ENCODE data around the gene PLA2G4A. TPM values are rescaled to one million over a fixed set of nuclear protein-coding genes. Genes with fewer than 3 reads are reported as not detected.

PLA2G4A gene
- total RNA-seq (2014; rRNA removed; shearing (Covaris generic)), result 0.07 and 0.36 TPM in 2 replicates

- peak; percentile 49 for DNase-seq (ENCODE audit: low spot score)
Observed at GRCh38 chr1:186828611-186829454, at the start of gene PLA2G4A. Gene PLA2G4A (plus strand): TSS chr1:186828949. CDS start chr1:186854355, 25,406 bp downstream.

- no peak for DNase-seq (ENCODE audit: low spot score)
Observed at GRCh38 chr1:186780076-186780475, 48.7 kb upstream of the PLA2G4A start.

GRCh38 chr1:186781730-186782129, 47.0 kb upstream of the PLA2G4A start:
- no peak for DNase-seq (ENCODE audit: low spot score)

GRCh38 chr1:186782791-186783190, 46.0 kb upstream of the PLA2G4A start:
- no peak for DNase-seq (ENCODE audit: low spot score)

GRCh38 chr1:186783193-186783592, 45.6 kb upstream of the PLA2G4A start:
- DNase-seq (ENCODE audit: low spot score), result no peak

GRCh38 chr1:186785503-186785902, 43.2 kb upstream of the PLA2G4A start:
- no peak for DNase-seq (ENCODE audit: low spot score)

DNA sequence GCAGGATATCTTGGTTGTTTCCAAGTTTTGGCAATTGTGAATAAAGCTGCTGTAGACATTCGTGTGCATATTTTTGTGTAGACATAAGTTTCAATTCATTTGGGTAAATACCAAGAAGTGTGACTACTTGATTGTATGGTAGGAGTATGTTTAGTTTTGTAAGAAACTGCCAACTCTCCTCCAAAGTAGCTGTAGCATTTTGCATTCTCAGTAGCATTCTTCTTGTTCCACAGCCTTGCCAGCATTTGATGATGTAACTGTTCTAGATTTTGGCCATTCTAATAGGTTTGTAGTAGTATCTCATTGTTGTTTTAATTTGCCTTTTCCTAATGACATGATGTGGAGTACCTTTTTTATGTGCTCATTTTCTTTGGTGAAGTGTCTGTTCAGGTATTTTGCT, 38.6 kb upstream of the PLA2G4A start:
- DNase-seq (ENCODE audit: low spot score), result no peak

DNA sequence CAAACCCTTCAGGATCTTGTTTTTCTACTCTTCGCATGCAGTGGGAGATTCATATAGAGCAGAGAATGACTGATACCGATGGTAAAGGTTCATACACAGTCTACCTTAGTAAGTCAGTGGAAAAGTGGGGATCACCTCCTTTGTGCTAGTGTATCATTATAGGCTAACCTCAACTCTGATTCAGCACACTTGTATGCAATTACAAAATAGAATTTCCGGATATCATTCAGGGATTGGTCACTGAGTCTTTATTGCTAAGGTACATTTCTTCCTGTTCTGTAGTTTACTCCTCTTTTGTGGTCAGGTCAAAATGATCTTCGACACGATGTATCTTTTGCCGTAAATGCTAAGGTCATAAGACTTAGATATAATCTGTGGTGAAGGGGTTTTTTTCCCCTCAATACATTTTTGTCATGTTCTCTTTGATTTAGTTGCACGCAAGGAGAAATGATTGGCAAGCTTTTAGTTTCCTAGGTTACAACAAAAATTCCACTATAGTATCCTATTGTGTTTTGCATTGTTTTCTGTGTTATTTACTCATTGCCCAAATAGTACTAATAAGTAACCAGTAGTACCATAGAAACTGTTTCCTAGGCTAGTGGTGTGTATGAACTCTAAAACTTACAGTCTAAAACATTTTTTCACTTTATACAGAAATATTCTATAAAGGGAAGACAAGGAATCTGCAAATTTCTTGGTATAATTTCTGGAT, 35.7 kb upstream of the PLA2G4A start:
- peak; percentile 55 for DNase-seq (ENCODE audit: low spot score)

DNA sequence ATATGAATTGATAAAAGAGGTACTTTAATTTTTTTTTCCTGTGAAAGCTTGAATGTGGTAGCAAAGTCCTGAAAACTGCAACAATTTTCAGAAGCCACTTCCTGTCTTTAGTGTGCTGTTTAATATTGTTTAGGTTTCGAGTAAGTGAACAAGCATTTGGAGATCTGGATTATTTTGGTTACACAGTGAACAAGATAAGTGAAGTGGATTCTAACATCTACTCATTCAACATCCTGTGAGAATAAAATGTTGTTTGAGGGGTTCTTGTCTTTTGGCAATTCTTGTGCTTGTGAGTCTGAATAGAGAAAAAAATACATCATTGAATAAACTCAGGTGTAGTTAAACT, 35.2 kb upstream of the PLA2G4A start:
- DNase-seq (ENCODE audit: low spot score), result no peak

- no peak for DNase-seq (ENCODE audit: low spot score)
Observed at GRCh38 chr1:186798960-186799688, 29.6 kb upstream of the PLA2G4A start.

GRCh38 chr1:186799689-186800054, 29.1 kb upstream of the PLA2G4A start:
- no peak for DNase-seq (ENCODE audit: low spot score)

DNA sequence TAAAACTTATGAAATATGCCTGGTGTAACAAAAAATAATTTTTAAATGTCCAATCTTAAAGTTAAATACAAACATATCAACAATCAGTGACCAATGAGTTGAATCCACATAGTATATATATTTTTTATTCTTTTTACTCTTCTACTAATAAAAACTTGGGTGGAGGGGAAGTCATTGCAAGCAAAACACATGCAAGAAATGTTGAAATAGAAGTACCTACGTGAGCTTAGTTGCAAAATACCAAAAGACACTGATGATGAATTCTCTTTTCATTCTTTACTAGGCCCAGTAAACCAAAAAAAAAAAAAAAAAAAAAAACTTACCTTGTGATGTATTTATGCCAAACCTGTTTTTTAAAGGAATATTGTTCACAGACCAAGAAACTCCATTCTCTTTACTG, 26.4 kb upstream of the PLA2G4A start:
- no peak for DNase-seq (ENCODE audit: low spot score)

- DNase-seq (ENCODE audit: low spot score), result no peak
Observed at GRCh38 chr1:186804679-186805078, 24.1 kb upstream of the PLA2G4A start.

GRCh38 chr1:186806477-186806876, 22.3 kb upstream of the PLA2G4A start:
- peak; percentile 50 for DNase-seq (ENCODE audit: low spot score)

- no peak for DNase-seq (ENCODE audit: low spot score)
Observed at GRCh38 chr1:186807163-186807562, 21.6 kb upstream of the PLA2G4A start.

DNA sequence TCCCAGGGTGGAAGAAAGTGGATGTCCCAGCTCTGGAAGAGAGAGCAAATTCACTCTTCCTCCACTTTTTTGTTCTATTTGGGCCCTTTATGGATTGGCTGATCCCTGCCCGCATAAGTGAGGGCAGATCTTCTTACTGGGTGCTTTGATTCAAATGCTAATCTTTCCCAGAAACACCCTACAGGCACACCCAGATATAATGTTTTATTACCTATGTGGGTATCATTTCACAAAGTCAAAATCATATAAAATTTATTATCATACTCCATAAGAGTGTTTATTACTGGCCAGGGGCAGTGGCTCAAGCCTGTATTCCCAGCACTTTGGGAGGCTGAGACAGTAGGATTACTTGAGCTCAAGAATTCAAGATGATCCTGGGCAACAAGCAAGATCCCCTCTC, 16.9 kb upstream of the PLA2G4A start:
- no peak for DNase-seq (ENCODE audit: low spot score)

DNA sequence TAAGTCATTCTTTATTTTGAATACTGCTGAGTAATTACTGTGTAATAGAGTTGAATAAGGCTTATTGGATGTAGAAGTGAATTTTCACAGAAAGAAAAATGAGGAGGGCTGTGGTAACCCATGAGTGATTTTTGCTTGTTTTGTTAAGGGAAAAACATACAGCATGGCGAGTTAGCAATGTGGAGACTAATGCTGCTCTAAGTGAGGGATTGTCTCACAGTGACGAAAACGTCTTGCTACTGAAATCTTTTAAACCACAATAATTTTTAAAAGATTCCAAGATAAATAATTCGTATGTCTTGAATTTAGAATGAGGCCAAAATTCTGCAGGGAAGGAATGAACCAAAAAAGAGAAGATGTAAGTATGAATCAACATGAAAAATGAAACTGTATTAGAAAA, 16.2 kb upstream of the PLA2G4A start:
- peak; percentile 8 for DNase-seq (ENCODE audit: low spot score)

GRCh38 chr1:186813420-186813819, 15.3 kb upstream of the PLA2G4A start:
- no peak for DNase-seq (ENCODE audit: low spot score)

GRCh38 chr1:186819126-186819525, 9.6 kb upstream of the PLA2G4A start:
- peak; percentile 5 for DNase-seq (ENCODE audit: low spot score)

- DNase-seq (ENCODE audit: low spot score), result no peak
Observed at GRCh38 chr1:186819563-186819962, 9.2 kb upstream of the PLA2G4A start.

DNA sequence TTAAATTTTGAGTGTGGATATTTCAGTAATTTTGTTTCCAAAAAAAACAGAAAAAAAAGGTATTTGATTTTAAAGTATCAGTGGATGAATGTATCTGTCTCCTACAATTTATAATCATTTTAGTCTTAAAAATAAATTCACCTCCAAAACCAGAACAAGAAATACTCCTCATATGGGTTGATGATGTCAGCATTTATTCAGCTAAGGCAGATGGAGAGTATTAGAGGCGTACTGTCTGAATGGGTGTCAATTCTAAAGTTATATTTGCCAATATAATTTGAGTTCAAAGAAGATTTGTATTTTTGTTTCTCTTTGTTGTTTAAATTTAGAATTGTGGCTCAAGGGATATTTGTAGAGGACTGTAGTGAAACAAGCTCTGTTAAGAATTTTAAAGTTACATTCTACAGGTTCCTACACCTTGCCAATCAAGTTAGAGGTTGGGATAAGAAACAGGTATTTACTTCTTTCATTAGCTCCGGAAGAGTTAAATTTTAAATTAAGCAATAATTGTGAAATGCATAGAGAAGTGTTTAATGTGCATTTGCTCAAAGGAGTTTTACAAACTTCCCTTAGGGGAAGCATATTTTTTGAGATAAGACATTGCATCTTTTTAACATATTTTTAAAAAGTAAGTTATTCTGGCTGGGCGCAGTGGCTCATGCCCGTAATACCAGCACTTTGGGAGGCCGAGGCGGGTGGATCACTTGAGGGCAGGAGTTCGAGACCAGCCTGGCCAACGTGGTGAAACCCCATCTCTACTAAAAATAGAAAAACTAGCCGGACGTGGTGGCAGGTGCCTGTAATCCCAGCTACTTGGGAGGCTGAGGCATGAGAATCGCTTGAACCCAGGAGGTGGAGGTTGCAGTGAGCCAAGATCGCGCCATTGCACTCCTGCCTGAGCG, 1.2 kb downstream of the PLA2G4A start:
- DNase-seq (ENCODE audit: low spot score), result no peak

DNA sequence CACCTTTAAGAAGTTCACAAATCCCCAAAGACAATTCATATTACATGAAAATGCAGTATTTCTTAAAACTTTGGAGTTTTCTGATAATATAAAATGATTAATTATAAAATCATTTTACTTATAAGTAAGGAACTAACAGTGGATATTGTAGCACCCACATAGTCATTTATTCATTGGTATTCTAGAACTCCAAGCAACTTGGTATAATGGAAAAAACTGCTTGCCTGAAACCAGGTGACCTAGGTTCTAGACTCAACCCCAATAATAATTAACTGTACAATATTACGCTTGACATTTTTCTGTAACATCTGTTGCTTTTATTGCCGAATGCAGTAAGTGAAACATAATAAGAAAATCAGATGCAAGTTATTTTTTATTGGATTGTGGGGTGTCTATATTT, 2.4 kb downstream of the PLA2G4A start:
- no peak for DNase-seq (ENCODE audit: low spot score)

Data from A172 (cell line).